GM18499 (cell line): ENCODE measurements around the gene ASXL2.
A peak's percentile ranks its signal among the peaks of the same experiment; 100 is the strongest.
"Not testable (repeated sequence)": the region's sequence is repeated elsewhere in the genome, so short reads cannot be mapped to it uniquely, and the experiment has no call there.

Experiments
- ATAC-seq: cut with Tn5 transposase; IDR thresholded peaks from one replicate; pipeline ENCODE4 v1.9.1; 2021; ENCODE audit warnings: moderate number of reproducible peaks; ENCODE audit not compliant: insufficient read depth, unreplicated experiment

Gene ASXL2

GRCh38 chr2:25894135-25894830 lies 16.0 kb upstream of the ASXL2 start:
- no peak for ATAC-seq

DNA sequence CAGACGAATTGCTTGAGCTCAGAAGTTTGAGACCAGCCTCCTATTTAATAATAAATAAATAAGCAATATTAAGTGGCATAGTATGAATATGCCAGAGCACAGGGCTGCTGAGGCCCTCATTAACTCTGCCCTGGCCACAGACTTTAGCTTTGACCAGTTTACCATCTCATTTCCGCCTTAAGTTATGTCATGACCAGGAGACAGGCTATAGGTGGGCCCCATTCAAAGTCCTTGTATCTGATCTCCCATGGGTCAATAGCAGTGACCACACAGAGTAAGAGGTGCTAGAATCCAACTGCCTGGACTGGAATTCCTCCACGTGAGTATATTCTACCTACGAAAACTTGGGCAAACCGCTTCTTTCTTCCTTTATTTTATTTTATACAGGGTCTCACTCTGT lies 13.4 kb upstream of the ASXL2 start:
- no peak for ATAC-seq

DNA sequence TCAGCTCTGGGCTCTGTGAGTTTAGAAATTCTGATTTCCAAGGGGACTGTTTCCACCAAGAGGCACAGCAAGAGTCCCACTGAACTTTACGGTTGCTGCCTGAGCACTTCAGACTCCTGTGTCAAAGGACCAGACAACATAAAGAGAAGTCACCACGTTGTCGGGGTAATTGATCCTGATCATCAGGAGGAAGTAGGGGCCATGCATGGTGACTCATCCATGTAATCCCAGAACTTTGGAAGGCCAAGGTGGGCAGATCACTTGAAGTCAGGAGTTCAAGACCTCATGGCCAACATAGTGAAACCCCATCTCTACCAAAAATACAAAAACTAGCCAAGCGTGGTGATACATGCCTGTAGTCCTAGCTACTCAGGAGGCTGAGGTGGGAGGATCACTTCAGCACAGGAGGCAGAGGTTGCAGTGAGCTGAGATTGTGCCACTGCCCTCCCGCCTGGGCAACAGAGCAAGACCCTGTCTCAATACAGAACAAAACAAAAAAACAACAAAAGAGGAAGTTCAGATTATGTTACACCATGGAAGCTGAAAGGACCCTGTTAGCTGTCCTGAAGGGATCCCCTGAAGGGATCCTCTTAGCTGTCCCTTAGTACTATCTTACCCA lies 9.4 kb upstream of the ASXL2 start:
- ATAC-seq = no peak

GRCh38 chr2:25885933-25886332 lies 7.6 kb upstream of the ASXL2 start:
- no peak for ATAC-seq

DNA sequence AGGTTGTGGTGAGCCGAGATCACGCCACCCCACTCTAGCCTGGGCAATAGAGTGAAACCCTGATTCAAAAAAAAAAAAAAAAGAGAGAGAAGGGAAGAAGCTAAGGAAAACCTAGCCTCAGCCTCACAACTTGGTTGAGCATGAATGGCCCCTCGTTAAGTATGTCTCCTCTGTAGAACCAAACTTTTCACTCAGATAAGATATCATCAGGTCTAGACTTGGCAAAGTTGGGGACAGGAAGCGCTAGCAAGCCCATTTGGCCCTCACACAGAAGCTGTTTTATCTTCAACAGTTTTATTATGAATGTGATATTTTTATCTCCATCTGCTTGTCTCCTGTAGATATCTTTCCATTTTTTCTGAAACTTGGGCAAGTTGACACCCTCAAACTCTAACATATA lies 3.5 kb upstream of the ASXL2 start:
- no peak for ATAC-seq

- ATAC-seq = no peak
Measured at GRCh38 chr2:25879133-25879730, 945 bp upstream of the ASXL2 start.

DNA sequence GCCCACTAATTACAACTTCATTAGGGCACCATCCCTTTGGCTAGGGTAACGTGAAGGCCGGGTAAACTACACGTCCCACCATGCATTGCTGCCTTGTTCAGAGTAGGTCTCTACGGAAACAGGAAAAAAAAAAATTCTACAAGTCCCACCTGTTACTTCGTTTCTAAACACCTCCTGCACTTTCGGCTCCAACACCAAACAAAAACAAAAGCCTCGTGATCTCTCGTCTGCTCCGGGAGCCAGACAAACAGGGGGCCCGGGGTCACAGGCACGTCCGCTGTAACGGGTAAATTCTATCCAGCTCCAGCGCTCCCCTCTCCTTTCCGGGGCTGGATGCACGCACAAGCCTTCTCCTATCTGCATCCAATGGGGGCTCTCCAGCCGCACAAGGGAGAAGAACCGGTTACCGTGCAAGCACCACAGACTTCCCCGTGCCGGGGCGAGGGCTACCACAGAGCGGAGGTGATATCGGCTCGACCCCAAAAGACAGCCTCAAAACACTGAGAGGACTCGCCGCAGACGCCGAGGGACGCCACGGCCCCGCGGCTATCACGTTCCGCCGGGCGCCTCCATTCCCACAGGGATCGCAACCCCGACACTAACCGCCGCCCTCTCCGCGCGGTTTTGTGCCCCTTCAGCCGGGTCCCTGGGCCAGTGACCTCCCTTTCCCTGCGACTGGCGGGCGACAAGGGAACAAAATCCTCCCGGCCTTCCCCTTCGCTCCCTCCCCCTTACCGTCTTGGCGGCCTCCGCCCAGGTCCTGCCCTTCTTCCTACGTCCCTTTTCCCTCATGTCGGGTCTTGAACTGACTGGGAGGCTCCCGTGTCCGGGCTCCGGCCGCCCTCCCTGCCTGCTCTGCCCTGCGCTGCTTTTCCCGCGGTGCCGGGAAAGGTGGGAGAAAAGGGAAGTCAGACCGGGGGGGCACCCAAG lies 591 bp downstream of the ASXL2 start:
- ATAC-seq = peak; percentile 6

DNA sequence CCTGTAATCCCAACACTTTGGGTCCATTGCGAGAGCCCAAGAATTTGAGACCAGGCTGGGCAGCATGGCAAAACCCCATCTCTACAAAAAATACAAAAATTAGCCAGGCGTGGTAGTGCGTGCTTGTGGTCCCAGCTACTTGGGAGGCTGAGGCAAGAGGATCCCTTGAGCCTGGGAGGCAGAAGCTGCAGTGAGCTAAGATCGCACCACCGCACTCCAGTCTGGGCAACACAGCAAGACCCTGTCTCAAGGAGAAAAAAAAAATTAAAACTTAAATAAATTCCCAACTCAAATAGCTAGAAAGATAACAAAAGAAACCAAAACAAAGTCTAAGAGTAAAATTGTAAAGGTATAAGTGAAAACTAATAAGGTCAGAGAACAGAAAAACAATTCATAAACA lies 6.2 kb downstream of the ASXL2 start:
- ATAC-seq = no peak

GRCh38 chr2:25867396-25868003 lies 10.8 kb downstream of the ASXL2 start:
- no peak for ATAC-seq

DNA sequence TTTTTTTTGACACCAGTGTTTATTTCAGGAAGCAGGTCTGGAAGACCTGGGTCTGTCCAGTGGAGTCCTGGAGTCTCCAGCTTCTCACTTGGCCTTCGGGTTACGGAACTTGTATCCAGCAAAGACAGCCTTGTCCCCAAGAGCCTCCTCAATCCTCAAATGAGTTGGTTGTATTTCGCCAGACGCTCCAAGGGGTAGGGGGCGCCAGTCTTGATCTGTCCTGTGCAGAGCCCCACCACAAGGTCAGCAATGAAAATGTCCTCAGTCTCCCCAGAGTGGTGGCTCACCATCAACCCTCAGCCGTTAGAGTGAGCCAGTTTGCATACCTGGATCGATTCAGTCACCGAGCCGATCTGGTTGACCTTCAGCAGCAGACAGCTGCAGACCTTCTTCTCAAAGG lies 21.9 kb downstream of the ASXL2 start:
- no peak for ATAC-seq

DNA sequence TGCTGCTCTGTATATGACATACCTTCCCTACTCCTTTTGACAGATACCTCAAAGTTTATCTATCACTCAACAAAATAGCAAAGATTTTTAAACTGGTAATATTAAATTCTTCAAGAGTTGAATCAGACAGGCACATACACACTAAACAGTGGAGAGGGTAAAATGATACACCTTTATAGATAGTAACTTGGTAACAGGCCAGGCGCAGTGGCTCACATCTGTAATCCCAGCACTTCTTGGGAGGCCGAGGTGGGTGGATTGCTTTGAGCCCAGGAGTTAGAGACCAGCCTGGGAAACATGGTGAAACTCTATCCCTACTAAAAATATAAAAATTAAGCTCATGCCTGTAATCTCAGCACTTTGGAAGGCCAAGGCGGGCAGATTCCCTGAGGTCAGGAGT lies 23.2 kb downstream of the ASXL2 start:
- ATAC-seq = no peak

DNA sequence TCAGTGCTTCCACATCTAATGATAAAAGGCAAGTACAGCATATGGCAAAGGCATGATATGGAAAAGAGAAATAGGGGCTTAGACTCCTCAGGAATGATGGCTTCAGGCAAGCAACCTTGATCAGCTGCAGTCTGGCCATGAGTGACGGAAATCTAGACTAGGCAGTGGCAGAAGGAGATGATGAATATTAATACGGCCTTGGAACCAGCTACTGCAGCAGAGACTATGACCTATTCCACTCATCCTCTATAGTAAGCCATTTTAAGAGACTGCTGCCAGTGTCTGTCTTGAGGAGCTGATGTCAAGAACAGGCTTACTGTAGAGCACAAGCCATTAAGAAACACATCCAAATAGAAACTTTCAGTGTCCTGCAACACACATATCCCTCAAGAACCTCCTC lies 23.7 kb downstream of the ASXL2 start:
- ATAC-seq = no peak

GRCh38 chr2:25853038-25853638 lies 25.1 kb downstream of the ASXL2 start:
- no peak for ATAC-seq

GRCh38 chr2:25851740-25852503 lies 26.4 kb downstream of the ASXL2 start:
- no peak for ATAC-seq

DNA sequence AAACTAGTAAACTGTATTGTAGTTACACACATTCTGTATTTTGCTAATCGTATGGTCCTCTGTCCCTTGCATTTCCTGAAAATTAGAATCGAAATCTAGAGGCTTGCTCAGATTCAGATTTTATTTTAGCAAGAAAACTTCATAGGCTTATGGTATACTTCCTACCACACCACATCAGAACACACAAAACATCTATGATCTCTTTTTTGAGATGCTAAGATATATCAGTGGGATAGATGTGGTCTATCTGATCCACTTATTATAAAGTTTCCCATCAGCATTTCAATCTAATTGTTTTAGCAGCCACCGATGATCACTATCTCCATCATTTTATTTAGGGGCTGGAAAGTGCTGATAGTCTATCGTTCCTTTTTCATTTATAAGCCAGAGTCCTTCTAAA lies 27.9 kb downstream of the ASXL2 start:
- not testable (repeated sequence) for ATAC-seq

GRCh38 chr2:25849350-25849749 lies 28.9 kb downstream of the ASXL2 start:
- not testable (repeated sequence) for ATAC-seq

GRCh38 chr2:25845843-25846505 lies 32.3 kb downstream of the ASXL2 start:
- ATAC-seq = no peak

DNA sequence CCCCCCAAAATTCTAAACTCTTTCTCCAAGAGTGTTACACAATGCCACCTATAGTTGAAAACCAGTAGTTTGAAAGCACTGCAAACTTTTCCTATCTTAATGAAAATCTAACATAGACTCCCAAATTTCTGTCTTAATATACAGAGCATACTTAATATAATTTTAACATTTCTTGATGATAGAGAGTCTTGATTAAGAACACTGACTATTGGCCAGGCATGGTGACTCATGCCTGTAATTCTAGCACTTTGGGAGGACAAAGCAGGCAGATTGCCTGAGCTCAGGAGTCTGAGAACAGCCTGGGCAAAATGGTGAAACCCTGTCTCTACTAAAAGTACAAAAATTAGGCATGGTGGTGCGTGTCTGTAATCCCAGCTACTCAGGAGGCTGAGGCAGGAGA lies 34.2 kb downstream of the ASXL2 start:
- no peak for ATAC-seq

DNA sequence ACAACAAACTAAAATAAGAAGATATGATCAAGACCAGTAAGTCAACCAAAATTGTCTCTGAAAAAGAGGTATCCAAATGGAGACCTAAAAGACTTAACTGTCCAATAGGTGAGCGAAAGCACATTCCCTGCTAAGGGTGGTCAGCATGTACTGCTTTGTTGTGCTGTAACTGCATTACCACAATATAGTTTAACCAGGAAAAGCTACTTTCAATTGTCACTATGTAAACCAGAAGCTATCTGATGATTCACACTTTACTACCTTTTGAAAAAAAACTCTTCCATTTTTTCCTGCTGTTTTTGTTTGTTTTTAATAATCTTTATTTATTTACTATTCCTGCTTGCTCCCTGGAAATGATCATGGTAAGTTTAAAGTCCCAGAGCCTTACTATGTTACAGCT lies 36.1 kb downstream of the ASXL2 start:
- ATAC-seq = no peak
